Non-pigmented ciliary epithelial cell (primary cell): ENCODE results near the gene POU2F1.
"Not testable (repeated sequence)": the region's sequence is repeated elsewhere in the genome, so short reads cannot be mapped to it uniquely, and the experiment has no call there.

ENCODE experiments used
- DNase-seq: peaks from one replicate; pipeline ENCODE4 v3.0.0-alpha.2; 2010; ENCODE audit warnings: low read depth

Gene POU2F1

DNA sequence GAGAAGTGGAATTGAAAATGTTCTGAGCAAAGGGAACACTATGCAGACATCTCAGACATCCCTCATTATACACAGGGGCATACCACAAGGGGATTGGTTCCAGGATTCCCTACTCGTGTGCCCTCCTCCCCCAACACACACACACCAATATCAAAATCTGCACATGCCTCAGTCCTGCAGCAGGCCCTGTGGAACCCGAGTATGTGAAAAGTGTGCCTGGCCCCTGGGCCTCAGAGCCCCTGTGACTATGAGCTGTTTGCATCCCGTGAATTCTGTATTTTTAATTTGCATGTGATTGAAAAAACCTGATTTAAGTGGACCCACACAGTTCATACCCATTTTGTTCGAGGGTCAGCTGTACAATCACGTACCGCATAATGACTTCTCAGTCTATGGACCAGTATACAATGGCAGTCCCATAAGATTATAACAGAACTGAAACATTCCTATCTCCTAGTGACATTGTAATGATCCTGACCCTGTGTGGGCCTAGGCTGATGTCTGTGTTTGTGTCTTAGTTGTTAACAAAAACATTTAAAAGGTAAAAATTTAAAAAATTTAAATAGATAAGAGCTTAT, 11.3 kb downstream of the POU2F1 start:
- DNase-seq = no peak

DNA sequence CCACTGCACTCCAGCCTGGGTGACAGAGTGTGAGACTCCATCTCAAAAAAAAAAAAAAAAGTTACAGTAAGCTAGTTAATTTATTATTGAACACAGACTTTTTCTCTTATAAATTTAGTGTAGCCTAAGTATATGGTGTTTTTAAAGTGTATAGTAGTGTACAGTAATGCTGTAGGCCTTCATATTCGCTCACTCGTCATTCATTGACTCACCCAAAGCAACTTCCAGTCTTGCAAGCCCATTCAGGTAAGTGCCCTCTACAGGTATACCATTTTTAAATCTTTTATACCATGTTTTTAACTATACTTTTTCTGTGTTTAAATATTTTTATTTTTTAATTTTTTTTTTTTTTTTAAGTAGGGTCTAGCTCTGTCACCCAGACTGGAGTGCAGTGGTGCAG, 12.1 kb downstream of the POU2F1 start:
- no peak for DNase-seq

DNA sequence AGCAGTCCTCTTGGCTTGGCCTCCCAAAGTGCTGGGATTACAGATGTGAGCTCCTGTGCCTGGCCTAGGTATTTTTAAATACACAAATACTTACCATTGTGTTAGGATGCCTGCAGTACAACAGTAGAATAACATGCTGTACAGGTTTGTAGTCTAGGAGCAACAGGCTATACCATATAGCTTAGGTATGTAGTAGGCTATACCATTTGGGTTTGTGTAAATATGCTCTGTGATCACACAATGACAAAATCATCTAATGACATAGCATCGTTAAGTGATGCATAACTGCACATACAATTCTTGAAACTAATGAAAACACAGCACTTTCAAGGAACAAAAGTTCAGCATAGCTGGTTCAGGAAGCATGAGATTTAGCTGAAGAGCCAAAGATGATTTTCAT, 12.7 kb downstream of the POU2F1 start:
- no peak for DNase-seq

DNA sequence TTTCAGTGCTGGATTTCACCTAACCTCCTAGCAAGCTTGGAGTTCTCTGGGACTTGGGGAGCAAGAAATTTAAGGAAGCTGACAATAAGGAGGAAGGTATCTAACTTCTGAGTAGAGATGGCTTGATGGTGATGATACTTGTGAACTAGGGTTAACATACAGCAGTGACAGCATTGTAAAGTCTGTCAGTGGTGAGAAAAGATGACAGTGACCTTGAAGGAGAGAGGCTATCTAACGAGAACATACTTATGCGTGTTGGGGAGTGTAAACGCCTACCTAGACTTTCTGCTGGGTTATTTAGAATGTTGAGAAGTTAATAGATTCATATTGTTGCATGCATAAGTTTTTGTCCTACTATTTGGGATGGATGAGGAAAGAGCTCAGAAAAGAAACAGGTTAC, 16.3 kb downstream of the POU2F1 start:
- no peak for DNase-seq

DNA sequence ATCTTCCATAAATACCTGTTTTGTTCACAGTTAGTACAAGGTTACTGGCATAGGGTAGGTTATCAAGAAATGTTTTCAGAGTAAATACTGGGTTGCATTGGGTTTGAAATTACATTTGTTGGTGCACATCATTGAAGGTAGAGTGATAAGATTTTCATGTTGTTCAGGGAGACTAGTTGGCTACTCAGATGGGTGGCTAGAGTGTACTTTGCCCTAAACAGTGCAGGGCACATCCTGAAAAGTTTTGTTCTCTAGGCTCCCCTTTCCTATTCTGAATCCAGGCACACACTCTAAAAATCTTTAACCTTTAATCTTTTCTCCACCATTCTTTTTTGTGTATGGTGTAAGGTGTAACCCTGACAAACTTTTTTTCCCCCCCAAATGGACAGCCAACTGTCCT, 18.0 kb downstream of the POU2F1 start:
- no peak for DNase-seq

DNA sequence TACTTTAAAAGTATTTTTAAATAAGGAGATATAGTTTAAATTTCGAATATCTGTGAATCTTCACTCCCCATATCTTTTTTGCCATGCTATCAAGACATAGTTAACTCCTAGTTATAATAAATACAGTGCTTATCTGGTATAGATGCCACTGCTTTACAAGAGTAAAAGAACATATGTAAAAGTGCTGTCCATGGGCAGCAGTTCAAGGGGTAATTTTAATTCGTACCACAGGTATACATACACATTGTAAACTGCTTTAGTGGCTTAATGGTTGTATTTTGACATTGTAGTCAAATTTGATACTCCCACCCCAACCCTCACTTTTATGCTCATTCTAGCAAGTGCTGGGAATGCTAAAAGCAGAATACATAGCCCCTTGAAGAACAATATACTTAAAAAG, 18.6 kb downstream of the POU2F1 start:
- no peak for DNase-seq

DNA sequence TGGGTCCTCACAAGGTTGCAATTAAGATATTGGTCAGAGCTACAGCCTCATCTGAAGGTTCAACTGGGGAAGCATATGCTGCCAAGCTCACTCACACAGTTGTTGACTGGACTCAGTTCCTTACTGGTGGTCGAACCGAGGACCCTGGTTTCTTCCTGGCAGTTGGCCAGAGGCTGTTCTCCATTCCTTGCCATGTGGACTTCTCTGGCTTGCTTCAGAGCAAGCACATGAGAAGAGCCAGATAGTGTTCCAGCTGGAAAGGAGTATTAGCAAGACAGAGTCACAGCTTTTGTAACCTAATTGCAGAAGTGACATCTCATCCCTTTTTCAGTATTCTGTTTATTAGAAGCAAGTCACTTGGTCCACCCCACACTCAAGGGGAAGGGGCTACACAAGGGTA, 23.6 kb downstream of the POU2F1 start:
- DNase-seq = no peak

DNA sequence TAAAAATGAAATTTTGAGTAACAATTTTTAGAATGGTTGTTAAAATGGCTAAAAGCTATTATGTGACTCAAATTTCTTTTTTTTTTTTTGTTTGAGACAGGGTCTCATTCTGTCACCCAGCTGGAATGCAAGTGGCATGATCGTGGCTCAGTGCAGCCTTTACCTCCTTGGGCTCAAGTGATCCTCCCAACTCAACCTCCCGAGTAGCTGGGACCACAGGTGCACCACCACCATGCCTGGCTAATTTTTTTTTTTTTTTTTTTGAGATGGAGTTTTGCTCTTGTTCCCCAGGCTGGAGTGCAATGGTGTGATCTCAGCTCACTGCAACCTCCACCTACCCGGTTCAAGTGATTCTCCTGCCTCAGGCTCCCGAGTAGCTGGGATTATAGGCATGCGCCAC, 24.5 kb downstream of the POU2F1 start:
- not testable (repeated sequence) for DNase-seq

DNA sequence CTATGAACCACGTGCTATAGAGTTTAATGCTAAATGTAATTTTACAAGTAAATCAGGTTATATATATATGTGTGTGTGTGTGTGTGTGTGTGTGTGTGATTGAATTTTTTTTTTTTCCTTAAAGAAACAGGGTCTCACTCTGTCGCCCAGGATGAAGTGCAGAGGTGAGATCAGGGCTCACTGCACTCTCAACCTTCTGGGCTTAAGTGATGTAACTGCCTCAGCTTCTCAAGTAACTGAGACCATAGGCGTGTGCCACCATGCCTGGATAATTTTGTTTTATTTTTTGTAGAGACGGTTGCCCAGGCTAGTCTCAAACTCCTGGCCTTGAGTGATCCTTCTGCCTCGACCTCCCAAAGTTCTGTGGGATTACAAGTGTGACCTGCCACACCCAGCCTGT, 26.3 kb downstream of the POU2F1 start:
- DNase-seq = no peak

DNA sequence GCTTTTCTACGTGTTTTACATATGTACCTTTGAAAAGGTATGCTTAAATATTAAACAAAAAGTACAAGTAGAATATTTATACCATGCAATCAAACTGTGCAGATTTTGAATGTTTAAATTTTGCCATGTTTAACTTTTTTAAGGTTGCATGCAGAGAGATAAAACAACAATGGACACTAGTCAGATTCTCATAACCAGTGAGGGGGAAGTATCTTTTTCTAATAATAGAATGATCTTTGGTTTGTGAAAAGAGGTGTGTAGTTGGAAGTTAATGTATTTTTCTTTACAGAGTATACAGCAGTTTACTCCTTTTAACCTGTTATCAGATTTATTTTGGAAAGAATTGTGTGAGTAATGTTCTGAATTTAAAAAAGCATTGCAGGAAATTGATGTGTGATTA, 27.1 kb downstream of the POU2F1 start:
- DNase-seq = no peak

DNA sequence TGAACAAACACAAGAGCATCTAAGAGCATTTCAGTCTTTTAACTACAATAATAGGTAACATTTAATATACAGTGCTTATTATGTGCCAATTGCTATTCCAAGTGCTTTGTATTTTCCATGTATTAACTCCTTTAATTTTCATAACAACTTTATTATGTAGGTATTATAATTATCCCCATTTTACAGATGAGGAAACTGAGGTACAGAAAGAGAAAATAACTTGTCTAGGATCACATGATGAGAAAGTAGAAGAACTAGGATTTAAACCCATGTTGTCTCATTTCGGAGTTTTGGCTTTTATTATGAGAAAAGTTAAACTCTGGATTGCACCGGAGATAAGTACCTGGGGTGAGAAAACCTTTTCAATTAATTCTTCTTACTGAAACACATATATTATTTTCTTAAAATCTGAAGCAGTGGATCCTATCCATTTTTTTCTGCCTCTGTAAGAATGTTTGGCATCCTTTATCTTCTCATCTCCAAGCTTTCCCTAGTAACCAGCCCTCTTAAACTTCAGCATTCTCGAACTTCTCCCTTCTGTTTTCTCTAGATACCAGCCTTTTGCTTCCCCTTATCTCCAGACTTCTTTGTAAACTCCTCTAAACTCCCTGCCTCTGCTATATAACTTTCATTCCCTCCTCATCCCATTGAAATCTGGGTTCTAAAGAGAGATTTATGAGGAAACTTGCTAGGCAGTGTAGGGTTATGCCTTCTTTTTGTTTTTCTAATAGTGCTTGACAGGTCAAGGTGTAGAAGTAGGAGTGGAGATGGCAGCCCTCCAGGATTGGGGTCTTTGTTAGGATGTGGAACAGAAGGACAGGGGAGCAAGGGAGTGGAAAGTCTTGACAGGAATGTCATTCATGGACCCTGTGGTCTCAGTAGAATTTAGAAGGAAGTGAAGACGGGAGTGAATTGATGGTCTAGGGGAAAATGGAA, 28.3 kb downstream of the POU2F1 start:
- DNase-seq = no peak

DNA sequence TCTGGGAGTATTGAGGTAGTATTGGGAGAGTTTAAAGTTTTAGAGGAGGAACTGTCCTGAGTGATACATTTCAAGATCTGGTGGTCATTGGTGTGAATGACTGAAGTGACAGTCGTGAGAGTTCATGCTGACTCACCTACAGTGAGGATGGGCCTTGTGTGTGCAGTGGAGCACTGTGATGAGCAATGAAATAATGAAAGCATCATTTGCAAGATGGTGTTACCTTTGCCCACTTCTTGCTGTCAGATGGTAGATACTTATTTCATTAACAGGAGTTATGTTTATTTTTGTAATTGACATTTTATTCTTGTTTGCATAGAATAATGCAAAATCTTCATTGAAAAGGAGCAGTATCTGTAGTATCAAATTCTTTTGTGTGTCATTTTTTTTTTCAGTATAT, 29.0 kb downstream of the POU2F1 start:
- no peak for DNase-seq

DNA sequence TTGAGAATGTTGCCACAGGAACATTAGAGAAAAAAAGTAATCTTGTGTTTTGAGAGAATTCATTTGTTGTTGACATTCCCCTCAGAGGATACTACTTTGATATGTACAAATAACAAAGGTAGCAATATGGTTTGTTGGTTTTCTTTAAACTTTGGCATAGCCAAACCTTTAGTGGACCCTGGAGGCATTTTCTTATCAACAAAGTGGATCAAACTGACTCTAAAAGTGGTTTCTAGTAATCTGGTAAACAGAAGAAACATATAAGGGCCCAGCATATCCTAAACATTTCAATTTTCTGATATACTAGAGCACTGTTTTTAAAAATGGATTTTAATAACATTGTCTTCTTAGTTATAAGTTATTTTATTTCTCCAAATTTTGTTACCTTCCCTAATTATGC, 29.8 kb downstream of the POU2F1 start:
- DNase-seq = no peak

DNA sequence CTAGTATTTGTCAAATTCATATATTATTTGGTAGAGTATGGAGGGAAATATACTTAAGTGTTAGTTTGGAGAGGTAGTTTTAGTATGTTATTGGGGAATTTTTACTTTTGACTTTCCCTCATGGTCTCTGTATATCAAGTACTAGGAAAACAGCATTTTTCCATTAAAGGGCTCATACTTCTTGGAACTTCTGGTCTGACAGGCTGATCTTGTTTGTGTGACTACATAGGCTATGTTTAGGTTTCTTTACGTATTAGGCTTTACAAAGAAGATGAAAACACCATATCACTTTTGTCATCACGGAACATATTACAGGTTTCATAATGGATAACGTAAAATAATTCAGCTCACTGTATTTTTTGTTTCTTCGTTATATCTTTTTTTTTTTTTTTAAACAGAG, 30.8 kb downstream of the POU2F1 start:
- no peak for DNase-seq

DNA sequence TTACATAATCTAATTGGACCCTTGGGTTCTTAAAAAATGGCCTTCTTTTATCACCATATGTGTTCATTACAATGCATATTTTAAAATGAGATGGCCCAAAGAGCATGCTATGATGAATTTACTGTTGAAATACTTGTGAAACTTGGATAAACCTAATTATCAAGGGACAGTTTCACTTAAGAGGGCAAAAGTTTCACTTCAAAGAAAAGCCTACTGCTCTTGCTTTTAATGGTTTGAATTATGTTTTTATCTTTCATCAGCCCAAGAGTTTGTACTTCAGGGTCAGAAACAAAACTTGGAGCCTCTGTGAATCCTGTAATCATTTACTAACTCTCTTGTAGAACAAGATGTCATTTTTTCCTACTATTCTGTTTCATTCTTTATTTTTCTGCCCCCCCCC, 32.3 kb downstream of the POU2F1 start:
- no peak for DNase-seq

DNA sequence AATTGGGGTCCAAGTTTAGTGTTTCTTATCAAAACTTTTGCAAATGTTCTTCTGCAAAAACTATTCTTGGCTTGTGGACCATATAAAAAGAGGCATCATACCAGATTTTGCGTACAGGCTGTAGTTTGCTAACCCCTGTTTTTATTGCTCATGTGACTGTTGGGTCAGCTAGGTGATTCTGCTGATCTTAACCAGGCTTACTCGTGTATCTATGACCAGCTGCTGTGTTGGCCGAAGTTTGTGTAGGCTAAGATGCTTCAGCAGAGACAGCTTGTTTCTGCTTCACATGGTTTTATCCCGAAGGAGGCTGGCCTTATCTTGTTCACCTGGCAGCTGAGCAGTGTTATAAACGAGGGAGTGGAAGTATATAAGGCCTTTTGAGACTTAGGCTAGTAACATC, 38.2 kb downstream of the POU2F1 start:
- DNase-seq = no peak

DNA sequence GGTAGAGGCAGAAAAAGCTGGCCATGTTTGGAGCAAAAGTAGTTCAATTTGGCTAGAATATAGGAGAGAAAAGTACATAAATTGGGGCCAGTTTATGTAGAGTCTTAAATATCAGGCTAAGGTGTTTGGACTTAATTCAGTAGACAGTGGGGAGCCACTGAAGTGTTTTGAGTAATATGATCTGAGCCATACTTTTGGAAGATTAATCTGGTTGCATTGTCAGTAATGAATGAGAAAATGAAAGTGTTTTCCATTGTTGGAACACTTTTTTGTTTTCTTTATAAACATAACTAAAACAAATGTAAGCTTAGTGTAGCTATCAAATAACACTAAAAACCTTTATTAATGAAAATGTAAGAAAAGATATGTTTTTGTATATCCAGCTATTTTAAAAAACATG, 42.1 kb downstream of the POU2F1 start:
- no peak for DNase-seq

DNA sequence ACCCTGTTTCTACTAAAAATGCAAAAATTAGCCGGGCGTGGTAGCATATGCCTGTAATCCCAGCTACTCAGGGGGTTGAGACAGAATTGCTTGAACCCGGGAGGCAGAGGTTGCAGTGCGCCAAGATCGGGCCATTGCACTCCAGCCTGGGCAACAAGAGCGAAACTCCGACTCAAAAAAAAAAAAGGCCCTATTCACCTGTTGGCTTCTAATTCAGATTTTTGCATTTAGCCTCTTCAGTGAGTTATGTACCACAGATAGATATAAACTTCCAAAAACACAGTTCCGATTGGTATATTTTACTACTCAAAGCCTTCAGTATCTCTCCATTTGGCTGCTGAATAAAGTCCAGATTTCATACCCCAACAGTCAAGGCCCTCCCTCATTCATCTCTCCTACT, 42.7 kb downstream of the POU2F1 start:
- no peak for DNase-seq

DNA sequence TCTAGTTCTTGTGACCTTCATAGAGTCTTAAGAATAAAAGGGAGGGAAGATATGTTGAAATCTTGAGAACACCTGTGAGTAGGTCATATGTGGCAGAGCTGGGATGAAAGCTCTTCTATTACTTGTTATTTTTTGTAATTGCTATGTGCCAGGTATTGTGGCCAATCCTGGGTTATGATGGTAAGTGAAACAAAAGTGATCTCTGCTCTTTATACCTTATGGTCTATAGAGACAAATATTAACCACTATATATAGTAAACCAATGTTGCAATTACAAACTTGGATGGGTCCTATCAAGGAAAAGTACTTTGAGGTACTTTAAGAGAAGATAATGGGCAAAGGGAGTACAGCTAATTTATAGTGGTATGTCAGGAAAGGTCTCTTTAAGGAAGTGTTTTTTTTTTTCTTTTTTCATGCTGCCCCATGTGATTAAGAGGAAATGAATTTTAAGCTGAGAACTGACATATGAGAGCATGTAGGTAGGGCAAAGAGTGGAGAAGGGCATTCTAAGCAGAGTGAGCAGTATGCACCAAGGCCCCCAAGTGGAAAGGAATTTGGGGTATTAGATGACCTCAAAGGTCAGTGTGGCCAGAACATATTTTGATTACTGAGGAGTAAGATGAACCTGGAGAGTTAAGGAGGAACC, 43.3 kb downstream of the POU2F1 start:
- DNase-seq = no peak

DNA sequence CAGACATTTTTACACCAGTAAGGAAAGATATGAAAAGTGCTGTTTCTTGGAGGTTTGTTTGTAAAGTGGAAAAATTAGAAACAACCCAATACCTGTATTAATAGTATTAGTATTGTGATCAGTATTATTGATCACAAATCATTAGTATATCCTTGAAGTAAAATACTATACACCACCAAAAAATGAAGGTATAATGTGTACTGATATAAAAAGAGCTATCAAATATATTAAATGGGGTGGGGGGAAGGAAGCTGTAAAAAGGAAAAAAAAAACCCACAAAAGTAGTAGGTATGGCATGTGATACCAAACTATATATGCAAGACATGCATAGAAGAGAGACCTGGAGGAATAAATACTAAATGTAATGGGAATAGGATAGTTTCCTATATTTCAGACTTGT, 46.3 kb downstream of the POU2F1 start:
- DNase-seq = no peak

DNA sequence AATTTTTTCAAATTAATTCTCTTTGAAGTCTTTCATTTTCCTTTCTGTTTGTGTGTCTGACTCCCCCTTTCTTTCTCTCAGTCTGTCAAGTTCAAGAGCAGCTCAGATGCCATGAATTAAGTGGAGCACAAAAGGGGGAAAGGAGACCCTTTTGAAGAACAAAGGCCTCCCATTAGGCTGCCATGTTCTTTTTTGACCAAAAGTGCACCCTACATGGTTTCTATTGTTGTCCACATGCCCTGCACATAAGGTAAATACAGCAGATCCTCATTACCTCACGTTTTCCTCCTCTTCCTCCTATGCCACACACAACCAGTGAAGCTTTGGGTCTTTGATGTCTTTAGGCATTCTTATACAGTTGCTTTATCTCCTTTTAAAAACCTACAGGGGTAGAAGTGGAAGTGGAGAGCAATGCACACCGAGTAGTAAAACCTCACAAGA, 47.7 kb downstream of the POU2F1 start:
- DNase-seq = no peak

DNA sequence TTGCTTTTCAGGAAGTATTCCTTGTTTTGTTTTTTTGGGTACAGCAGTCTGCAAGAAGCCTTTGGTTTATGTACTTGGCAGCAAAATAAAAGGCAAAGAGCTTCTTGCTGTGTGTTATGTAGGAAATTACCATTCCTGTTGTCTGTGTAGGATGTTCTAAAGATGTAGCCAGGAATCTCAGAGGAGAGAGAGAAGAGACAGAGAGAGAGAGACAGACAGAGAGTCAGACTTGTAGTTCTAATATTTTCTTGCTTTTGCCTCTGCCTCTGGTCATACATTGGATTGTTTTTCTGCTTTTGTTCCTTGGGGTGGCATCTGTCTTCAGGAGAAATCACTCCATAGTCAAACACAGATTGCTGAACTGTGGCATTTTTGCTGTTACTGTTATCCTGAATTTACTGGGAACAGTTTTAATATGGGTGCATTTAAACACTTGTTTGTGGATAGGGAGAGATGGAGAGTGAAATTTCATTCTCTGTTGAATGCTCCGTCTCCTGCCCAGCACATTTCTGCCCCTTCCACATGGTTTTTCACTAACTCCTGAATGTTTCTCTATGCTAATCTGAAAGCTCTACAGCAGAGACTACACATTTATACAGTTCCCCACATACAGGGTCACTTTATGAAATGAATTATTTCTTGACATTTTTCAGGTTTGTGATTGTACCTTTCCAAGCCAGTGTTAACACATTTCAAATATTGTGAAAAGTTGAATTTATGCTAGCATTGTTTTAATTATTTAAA, 49.8 kb downstream of the POU2F1 start:
- DNase-seq = no peak
